ENCODE measurements around the gene NLRC5.

DNA sequence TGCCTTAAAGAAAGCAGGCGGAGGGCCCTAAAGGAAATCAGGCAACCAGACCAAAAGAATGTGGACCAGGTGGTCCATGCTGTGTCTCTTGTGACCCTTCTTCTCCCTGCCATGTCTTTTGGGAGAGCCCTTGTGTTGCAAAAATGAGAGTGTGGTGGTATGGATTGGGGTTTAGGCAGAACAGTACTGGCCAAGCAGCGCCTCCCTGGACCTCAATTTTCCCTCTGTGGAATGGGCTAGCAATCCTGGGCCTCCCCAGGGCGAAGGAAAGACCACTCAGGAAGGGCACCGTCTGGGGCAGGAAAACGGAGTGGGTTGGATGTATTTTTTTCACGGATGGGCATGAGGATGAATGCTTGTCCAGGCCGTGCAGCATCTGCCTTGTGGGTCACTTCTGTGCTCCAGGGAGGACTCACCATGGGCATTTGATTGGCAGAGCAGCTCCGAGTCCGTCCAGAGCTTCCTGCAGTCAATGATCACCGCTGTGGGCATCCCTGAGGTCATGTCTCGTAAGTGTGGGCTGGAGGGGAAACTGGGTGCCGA, 7.6 kb upstream of the NLRC5 start:
- TF ChIP-seq, protein P1, sequence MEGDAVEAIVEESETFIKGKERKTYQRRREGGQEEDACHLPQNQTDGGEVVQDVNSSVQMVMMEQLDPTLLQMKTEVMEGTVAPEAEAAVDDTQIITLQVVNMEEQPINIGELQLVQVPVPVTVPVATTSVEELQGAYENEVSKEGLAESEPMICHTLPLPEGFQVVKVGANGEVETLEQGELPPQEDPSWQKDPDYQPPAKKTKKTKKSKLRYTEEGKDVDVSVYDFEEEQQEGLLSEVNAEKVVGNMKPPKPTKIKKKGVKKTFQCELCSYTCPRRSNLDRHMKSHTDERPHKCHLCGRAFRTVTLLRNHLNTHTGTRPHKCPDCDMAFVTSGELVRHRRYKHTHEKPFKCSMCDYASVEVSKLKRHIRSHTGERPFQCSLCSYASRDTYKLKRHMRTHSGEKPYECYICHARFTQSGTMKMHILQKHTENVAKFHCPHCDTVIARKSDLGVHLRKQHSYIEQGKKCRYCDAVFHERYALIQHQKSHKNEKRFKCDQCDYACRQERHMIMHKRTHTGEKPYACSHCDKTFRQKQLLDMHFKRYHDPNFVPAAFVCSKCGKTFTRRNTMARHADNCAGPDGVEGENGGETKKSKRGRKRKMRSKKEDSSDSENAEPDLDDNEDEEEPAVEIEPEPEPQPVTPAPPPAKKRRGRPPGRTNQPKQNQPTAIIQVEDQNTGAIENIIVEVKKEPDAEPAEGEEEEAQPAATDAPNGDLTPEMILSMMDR (IDR thresholded peaks at IDR 0.05) = no peak
- no peak for TF ChIP-seq POLR2A (IDR thresholded peaks at IDR 0.05)
- TF ChIP-seq POLR2AphosphoS5 (IDR thresholded peaks at IDR 0.05) = no peak
